Stimulated activated CD8-positive, alpha-beta memory T cell treated with anti-CD3 and anti-CD28 coated beads, Interleukin-7, amount 100 ng/mL, for 48 hours (primary cell): Measurements from ENCODE around the gene CACNA1F.
"Not testable (repeated sequence)": the region's sequence is repeated elsewhere in the genome, so short reads cannot be mapped to it uniquely, and the experiment has no call there.

Experiments
- DNase-seq, 2 donors: peaks; one replicate each; pipeline ENCODE4 v3.0.0-alpha.2; 2020; ENCODE audit warnings: low read depth in 1 of 2; ENCODE audit errors: extremely low read depth in 1 of 2

CACNA1F gene

GRCh38 chrX:49178537-49178936, 54.6 kb downstream of the CACNA1F start:
- DNase-seq = no peak

GRCh38 chrX:49177873-49178480, 55.2 kb downstream of the CACNA1F start:
- no peak for DNase-seq

- no peak for DNase-seq
Observed at GRCh38 chrX:49177338-49177833, 55.8 kb downstream of the CACNA1F start.

- no peak for DNase-seq
Observed at GRCh38 chrX:49176421-49177326, 56.5 kb downstream of the CACNA1F start.

GRCh38 chrX:49175435-49176274, 57.5 kb downstream of the CACNA1F start:
- DNase-seq = no peak

- no peak for DNase-seq
Observed at GRCh38 chrX:49174723-49175122, 58.4 kb downstream of the CACNA1F start.

GRCh38 chrX:49173544-49173943, 59.6 kb downstream of the CACNA1F start:
- not testable (repeated sequence) for DNase-seq

GRCh38 chrX:49172280-49172780, 60.8 kb downstream of the CACNA1F start:
- peak; percentile 58 to 71 for DNase-seq

- DNase-seq = peak in 1 of 2 donors; percentile 69
Observed at GRCh38 chrX:49171752-49172279, 61.3 kb downstream of the CACNA1F start, which contains the start of gene PLP2. TSS of gene PLP2 (plus strand) at chrX:49171898. CDS start at chrX:49172001, 103 bp downstream.

GRCh38 chrX:49167740-49168108, 65.4 kb downstream of the CACNA1F start:
- no peak for DNase-seq

- DNase-seq = peak in 1 of 2 donors; percentile 58
Observed at GRCh38 chrX:49166914-49167739, 66.0 kb downstream of the CACNA1F start.

GRCh38 chrX:49165901-49166881, 66.9 kb downstream of the CACNA1F start:
- DNase-seq = peak; percentile 46 to 63

GRCh38 chrX:49164589-49165360, 68.4 kb downstream of the CACNA1F start:
- no peak for DNase-seq

- DNase-seq = peak; percentile 57 to 62
Observed at GRCh38 chrX:49163555-49164419, 69.4 kb downstream of the CACNA1F start.

GRCh38 chrX:49162620-49163019, 70.5 kb downstream of the CACNA1F start, which contains the start of gene MAGIX:
TSS of gene MAGIX (plus strand) at chrX:49162758. CDS start at chrX:49162890, 132 bp downstream.
- no peak for DNase-seq

- no peak for DNase-seq
Observed at GRCh38 chrX:49161632-49162031, 71.5 kb downstream of the CACNA1F start.

- DNase-seq = no peak
Observed at GRCh38 chrX:49160908-49161307, 72.2 kb downstream of the CACNA1F start.
